HCT116 (cell line): ENCODE measurements around the gene INMT. TPM values are rescaled to one million over a fixed set of nuclear protein-coding genes. Genes with fewer than 3 reads are reported as not detected.
A peak's percentile ranks its signal among the peaks of the same experiment; 100 is the strongest.
"Not testable (repeated sequence)": the region's sequence is repeated elsewhere in the genome, so short reads cannot be mapped to it uniquely, and the experiment has no call there.

Experiments
- ATAC-seq: fragments of 200-7000 bp; cut with Tn5 transposase; 2 replicates; pipeline ENCODE4 v1.9.1; 2020; ENCODE audit warnings: mild to moderate bottlenecking, moderate library complexity
- BruUV-seq: library from RNA; stranded (reverse); fragments of 400-500 nt; replicated peaks from 2 replicates; lab custom pipeline; 2021; lab: Mats Ljungman, UMichigan
- CTCF ChIA-PET: fragments of 300-600 bp; sonication (Branson Sonifier 250); formaldehyde crosslinking; loops from one replicate; lab custom pipeline; 2021; ENCODE audit warnings: antibody characterized with exemption; lab: Charles Lee
- POLR2A ChIA-PET: fragments of 300-600, 350-600 bp; sonication (Branson Sonifier 250); formaldehyde crosslinking; loops from one replicate; lab custom pipeline; 2021; ENCODE audit warnings: antibody characterized with exemption; lab: Charles Lee
- RAD21 ChIA-PET, 2 experiments: fragments of 300-600 bp; sonication (Branson Sonifier 250); formaldehyde crosslinking; loops; one replicate each; lab custom pipeline; 2023; ENCODE audit warnings: low total read pairs in 2 of 2; ENCODE audit not compliant: uncharacterized antibody in 2 of 2, unreplicated experiment in 2 of 2, low non-redundant PET in 1 of 2; lab: Charles Lee
- DNase-seq: peaks from one replicate; pipeline ENCODE4 v3.0.0-alpha.2; 2010; ENCODE audit warnings: low read depth, low spot score
- H2AFZ ChIP-seq: fragments of 200-600 bp; shearing (Covaris generic), sonication (generic); 2 replicates; pipeline ENCODE4 v1.6.1; 2017; ENCODE audit warnings: low read depth, mixed run types, mixed read lengths, antibody characterized with exemption, low read length; ENCODE audit not compliant: poor library complexity, severe bottlenecking
- H3K27ac ChIP-seq: 2 replicates; pipeline ENCODE4 v1.5.1; 2012; ENCODE audit warnings: low read depth, low read length
- H3K27me3 ChIP-seq: fragments of 200-600 bp; sonication (generic); 2 replicates; pipeline ENCODE4 v1.6.1; 2016; ENCODE audit warnings: mixed run types, low read length, mixed read lengths; ENCODE audit not compliant: insufficient read depth
- H3K36me3 ChIP-seq, 2 experiments: fragments of 200-500 bp in 1 of 2; fragments of 200-600 bp in 1 of 2; sonication (Bioruptor generic) in 1 of 2; sonication (generic) in 1 of 2; 2 replicates each; pipeline versions ENCODE4 v1.5.1 to v1.6.1; 2014 to 2016; ENCODE audit warnings: low read length in 2 of 2, inconsistent platforms in 1 of 2, mixed read lengths in 1 of 2, mixed run types in 1 of 2; ENCODE audit not compliant: insufficient read depth in 2 of 2, control insufficient read depth in 1 of 2
- H3K4me1 ChIP-seq, 2 experiments: fragments of 200-600 bp in 1 of 2; sonication (generic) in 1 of 2; 2 replicates each; pipeline versions ENCODE4 v1.5.1 to v1.6.1; 2012 to 2017; ENCODE audit warnings: low read length in 2 of 2, inconsistent platforms in 1 of 2, mild to moderate bottlenecking in 1 of 2, mixed read lengths in 1 of 2, mixed run types in 1 of 2, moderate library complexity in 1 of 2; ENCODE audit not compliant: insufficient read depth in 2 of 2, control insufficient read depth in 1 of 2
- H3K4me2 ChIP-seq: fragments of 200-600 bp; sonication (generic); 2 replicates; pipeline ENCODE4 v1.6.1; 2017; ENCODE audit warnings: mixed run types, low read length, mixed read lengths
- H3K4me3 ChIP-seq, 2 experiments: fragments of 200-600 bp in 1 of 2; sonication (generic) in 1 of 2; replicated peaks in 1 of 2; 2 replicates each; pipeline ENCODE4 v1.5.1; 2011 to 2016; ENCODE audit warnings: low read length in 2 of 2, control low read depth in 1 of 2, low read depth in 1 of 2, mild to moderate bottlenecking in 1 of 2, mixed read lengths in 1 of 2, mixed run types in 1 of 2
- H3K79me2 ChIP-seq: fragments of 200-600 bp; sonication (generic); 2 replicates; pipeline ENCODE4 v1.6.1; 2017; ENCODE audit warnings: mild to moderate bottlenecking, mixed run types, low read length, moderate library complexity, mixed read lengths; ENCODE audit not compliant: insufficient read depth
- H3K9ac ChIP-seq: fragments of 200-600 bp; sonication (generic); 2 replicates; pipeline ENCODE4 v1.6.1; 2016; ENCODE audit warnings: low read length, mixed read lengths
- H3K9me2 ChIP-seq: fragments of 200-600 bp; sonication (generic), shearing (Covaris generic); 2 replicates; pipeline ENCODE4 v1.6.1; 2017; ENCODE audit warnings: mixed run types, mild to moderate bottlenecking, moderate library complexity; ENCODE audit not compliant: insufficient read depth
- H3K9me3 ChIP-seq, 2 experiments: fragments of 200-500 bp in 1 of 2; fragments of 200-600 bp in 1 of 2; sonication (Bioruptor generic) in 1 of 2; sonication (generic) in 1 of 2; 2 replicates each; pipeline ENCODE4 v1.6.1; 2014 to 2017; ENCODE audit warnings: low read length in 2 of 2, mixed read lengths in 2 of 2, inconsistent platforms in 1 of 2, low read depth in 1 of 2, mild to moderate bottlenecking in 1 of 2, mixed run types in 1 of 2, moderate library complexity in 1 of 2; ENCODE audit not compliant: control insufficient read depth in 1 of 2, insufficient read depth in 1 of 2
- H4K20me1 ChIP-seq: fragments of 200-600 bp; sonication (generic), shearing (Covaris generic); 2 replicates; pipeline ENCODE4 v1.6.1; 2017; ENCODE audit warnings: mixed run types, mild to moderate bottlenecking, moderate library complexity; ENCODE audit not compliant: insufficient read depth
- CEBPB ChIP-seq: IDR thresholded peaks from 2 replicates; pipeline ENCODE4 v1.6.1; 2012; ENCODE audit warnings: low read depth
- ELF1 ChIP-seq: IDR thresholded peaks from 2 replicates; pipeline ENCODE4 v1.6.1; 2012; ENCODE audit warnings: low read depth, borderline replicate concordance
- EZH2 ChIP-seq: fragments of 200-600 bp; sonication (generic); IDR thresholded peaks from 2 replicates; pipeline ENCODE4 v1.6.1; 2017; ENCODE audit warnings: antibody characterized with exemption, mixed run types
- EZH2phosphoT487 ChIP-seq: fragments of 200-600 bp; IDR thresholded peaks from 2 replicates; pipeline ENCODE4 v1.6.1; 2018; ENCODE audit warnings: antibody characterized with exemption, borderline replicate concordance
- FOSL1 ChIP-seq: IDR thresholded peaks from 2 replicates; pipeline ENCODE4 v1.6.1; 2012; ENCODE audit warnings: low read depth
- POLR2A ChIP-seq: IDR thresholded peaks from 2 replicates; pipeline ENCODE4 v1.7.0; 2011; ENCODE audit warnings: borderline replicate concordance; ENCODE audit not compliant: insufficient read depth, insufficient read length; ENCODE audit errors: extremely low read depth
- RAD21 ChIP-seq: IDR thresholded peaks from 2 replicates; pipeline ENCODE4 v1.6.1; 2012; ENCODE audit warnings: low read depth, mild to moderate bottlenecking
- SIN3A ChIP-seq: IDR thresholded peaks from 2 replicates; pipeline ENCODE4 v1.6.1; 2012; ENCODE audit warnings: low read depth
- ZNF274 ChIP-seq: fragments of 200-500 bp; sonication (Bioruptor generic); IDR thresholded peaks from 2 replicates; pipeline ENCODE4 v1.6.1; 2014; ENCODE audit warnings: mild to moderate bottlenecking, low read depth, low read length, inconsistent platforms
- intact Hi-C: fragments of 100-400 bp; cut with micrococcal nuclease; formaldehyde crosslinking; loops from 2 replicates; pipeline ENCODE4 v1.10.0; 2022
- total RNA-seq: library from RNA; stranded (reverse); gene quantifications from one replicate; pipeline ENCODE4 v1.2.1, GENCODE V29; 2021; ENCODE audit not compliant: unreplicated experiment
- TF ChIP-seq, protein P1 (sequence below): IDR thresholded peaks from 2 replicates; pipeline ENCODE4 v1.6.1; 2012; ENCODE audit warnings: low read depth
- TF ChIP-seq, protein P2 (sequence below): IDR thresholded peaks from 2 replicates; pipeline ENCODE4 v1.6.1; 2012

Gene INMT
- total RNA-seq, 1 experiment from 2014 or later: 0.32 TPM

DNA sequence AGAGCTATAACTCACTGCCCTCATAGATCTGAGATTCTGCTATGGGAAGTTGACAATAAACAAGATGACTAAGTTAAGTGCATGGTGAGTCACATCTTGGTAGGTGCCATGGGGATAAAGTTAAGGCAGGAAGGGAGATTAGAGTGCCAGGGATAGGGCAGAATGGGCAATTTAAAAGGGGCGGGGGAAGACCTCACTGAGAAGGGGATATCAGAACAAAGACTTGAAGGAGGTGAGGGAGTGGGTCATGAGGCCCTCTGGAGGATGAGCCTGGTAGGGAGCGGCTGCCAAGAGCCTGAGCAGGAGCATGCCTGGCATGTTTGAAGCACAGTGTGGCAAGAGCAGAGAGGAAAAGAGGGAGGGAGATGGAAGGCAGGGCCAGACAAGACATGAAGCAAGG is 34.8 kb upstream of the INMT start (continued):
- no peak for TF ChIP-seq POLR2A
- peak; percentile 63 for TF ChIP-seq FOSL1

GRCh38 chr7:30719434-30719833 is 32.5 kb upstream of the INMT start:
- H3K4me2 ChIP-seq, POLR2A ChIA-PET, H4K20me1 ChIP-seq, H3K9me2 ChIP-seq, DNase-seq, H2AFZ ChIP-seq, H3K9me3 ChIP-seq, ATAC-seq, CTCF ChIA-PET, H3K79me2 ChIP-seq, H3K9ac ChIP-seq, H3K4me3 ChIP-seq, H3K36me3 ChIP-seq, intact Hi-C loops, BruUV-seq, H3K4me1 ChIP-seq, RAD21 ChIA-PET, H3K27me3 ChIP-seq, H3K27ac ChIP-seq: not testable (repeated sequence)

GRCh38 chr7:30721211-30721610 is 30.7 kb upstream of the INMT start:
- intact Hi-C loops: no loop called here
- BruUV-seq: no TSS peak

More at GRCh38 chr7:30721211-30721610, 30.7 kb upstream of the INMT start:
- RAD21 ChIA-PET: no interaction called here
- H3K36me3 ChIP-seq: no peaks in the 10 kb centered on the region
- no peaks in the 10 kb centered on the region for H4K20me1 ChIP-seq
- peaks cover 0 to 8% of the 10 kb centered on the region in 2 experiments; a peak in 1 of 4 replicates for H3K4me1 ChIP-seq
- no peak overlapping the region for H3K4me2 ChIP-seq
- TF ChIP-seq, protein P1, sequence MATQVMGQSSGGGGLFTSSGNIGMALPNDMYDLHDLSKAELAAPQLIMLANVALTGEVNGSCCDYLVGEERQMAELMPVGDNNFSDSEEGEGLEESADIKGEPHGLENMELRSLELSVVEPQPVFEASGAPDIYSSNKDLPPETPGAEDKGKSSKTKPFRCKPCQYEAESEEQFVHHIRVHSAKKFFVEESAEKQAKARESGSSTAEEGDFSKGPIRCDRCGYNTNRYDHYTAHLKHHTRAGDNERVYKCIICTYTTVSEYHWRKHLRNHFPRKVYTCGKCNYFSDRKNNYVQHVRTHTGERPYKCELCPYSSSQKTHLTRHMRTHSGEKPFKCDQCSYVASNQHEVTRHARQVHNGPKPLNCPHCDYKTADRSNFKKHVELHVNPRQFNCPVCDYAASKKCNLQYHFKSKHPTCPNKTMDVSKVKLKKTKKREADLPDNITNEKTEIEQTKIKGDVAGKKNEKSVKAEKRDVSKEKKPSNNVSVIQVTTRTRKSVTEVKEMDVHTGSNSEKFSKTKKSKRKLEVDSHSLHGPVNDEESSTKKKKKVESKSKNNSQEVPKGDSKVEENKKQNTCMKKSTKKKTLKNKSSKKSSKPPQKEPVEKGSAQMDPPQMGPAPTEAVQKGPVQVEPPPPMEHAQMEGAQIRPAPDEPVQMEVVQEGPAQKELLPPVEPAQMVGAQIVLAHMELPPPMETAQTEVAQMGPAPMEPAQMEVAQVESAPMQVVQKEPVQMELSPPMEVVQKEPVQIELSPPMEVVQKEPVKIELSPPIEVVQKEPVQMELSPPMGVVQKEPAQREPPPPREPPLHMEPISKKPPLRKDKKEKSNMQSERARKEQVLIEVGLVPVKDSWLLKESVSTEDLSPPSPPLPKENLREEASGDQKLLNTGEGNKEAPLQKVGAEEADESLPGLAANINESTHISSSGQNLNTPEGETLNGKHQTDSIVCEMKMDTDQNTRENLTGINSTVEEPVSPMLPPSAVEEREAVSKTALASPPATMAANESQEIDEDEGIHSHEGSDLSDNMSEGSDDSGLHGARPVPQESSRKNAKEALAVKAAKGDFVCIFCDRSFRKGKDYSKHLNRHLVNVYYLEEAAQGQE: no peak
- TF ChIP-seq CEBPB: no peak
- TF ChIP-seq EZH2phosphoT487: no peak
- no peak for TF ChIP-seq ELF1
- no peak for TF ChIP-seq EZH2
- no peak for TF ChIP-seq SIN3A
- no peak for TF ChIP-seq RAD21
- no peak for TF ChIP-seq ZNF274
- TF ChIP-seq, protein P2, sequence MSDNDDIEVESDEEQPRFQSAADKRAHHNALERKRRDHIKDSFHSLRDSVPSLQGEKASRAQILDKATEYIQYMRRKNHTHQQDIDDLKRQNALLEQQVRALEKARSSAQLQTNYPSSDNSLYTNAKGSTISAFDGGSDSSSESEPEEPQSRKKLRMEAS: no peak
- POLR2A ChIA-PET: no interaction called here
- H3K79me2 ChIP-seq: no peaks in the 10 kb centered on the region
- no peak overlapping the region for H3K9ac ChIP-seq
- no peaks in the 10 kb centered on the region for H3K9me2 ChIP-seq
- ATAC-seq (no peak), DNase-seq (no peak)
- CTCF ChIA-PET: no interaction called here
- H3K27me3 ChIP-seq: peaks cover 4% of the 10 kb centered on the region; the same call in 1 of the 2 replicates
- H2AFZ ChIP-seq: no peak overlapping the region
- no peak overlapping the region for H3K4me3 ChIP-seq
- H3K27ac ChIP-seq: no peak overlapping the region
- peaks cover 0 to 4% of the 10 kb centered on the region in 2 experiments; a peak in 1 of 4 replicates for H3K9me3 ChIP-seq
